ENCODE measurements around the gene ANO6.
"Not testable (repeated sequence)": the region's sequence is repeated elsewhere in the genome, so short reads cannot be mapped to it uniquely, and the experiment has no call there.

The ANO6 gene

DNA sequence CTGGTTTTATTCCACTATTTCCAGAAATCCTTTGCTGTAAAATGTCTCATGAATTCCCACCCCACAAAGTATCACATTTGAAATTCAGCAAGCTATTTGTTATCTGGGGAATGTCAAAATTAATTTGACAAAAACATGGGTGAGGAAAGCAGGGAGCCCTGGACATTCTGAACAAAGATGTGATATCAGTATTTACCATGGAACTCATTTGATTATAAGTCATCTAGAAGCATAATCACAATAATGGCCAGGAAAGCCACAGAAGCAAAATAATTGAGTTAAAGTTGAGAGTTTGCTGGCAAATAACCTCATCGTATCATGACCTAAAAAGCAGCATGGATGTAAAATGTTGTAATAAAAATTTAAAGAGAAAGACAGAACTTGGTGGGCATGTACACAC is 96.1 kb downstream of the ANO6 start:
- no peak for DNase-seq (ENCODE audit: low spot score)

DNA sequence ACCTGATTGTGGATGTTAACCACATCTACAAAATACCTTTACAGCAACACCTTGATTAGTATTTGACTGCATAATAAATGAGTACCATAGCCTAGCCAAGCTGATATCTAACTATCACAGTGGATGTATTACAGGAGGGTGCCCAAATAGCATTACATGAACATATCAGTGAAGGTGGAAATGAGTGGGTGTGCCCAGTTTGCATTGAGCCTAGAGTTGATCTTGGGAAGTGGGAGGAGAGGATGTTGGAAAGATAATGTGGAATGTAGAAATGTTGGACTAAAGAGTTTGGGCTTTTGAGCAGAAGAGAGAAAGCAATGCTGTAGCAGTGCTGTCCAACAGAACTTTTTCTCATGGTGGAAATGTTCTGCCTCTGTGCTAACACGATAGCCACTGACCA is 98.9 kb downstream of the ANO6 start:
- DNase-seq (ENCODE audit: low spot score) = no peak

DNA sequence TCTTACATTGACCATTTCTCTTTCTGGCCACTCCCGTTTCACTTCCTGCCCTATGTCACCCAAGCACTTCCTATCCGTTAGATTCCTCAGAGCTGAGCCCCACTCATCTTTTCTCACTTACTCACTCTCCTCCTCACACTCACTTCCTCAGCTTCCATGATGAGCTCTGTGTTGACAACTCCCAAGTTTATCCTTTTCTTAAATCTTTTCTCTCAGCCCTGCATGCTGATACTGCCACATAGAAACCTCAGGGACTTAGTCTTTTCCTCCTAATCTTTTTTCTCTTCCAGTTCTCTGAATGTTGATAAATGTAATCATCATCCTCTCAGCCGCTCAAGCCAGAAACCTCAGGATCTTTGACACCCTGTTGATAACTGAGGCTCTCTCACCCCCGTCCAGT is 99.6 kb downstream of the ANO6 start:
- no peak for DNase-seq (ENCODE audit: low spot score)

DNA sequence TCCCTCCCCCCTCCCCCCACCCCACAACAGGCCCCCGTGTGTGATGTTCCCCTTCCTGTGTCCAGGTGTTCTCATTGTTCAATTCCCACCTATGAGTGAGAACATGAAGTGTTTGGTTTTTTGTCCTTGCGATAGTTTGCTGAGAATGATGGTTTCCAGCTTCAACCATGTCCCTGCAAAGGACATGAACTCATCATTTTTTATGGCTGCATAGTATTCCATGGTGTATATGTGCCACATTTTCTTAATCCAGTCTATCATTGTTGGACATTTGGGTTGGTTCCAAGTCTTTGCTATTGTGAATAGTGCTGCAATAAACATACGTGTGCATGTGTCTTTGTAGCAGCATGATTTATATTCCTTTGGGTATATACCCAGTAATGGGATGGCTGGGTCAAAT is 101.4 kb downstream of the ANO6 start:
- DNase-seq (ENCODE audit: low spot score) = not testable (repeated sequence)

DNA sequence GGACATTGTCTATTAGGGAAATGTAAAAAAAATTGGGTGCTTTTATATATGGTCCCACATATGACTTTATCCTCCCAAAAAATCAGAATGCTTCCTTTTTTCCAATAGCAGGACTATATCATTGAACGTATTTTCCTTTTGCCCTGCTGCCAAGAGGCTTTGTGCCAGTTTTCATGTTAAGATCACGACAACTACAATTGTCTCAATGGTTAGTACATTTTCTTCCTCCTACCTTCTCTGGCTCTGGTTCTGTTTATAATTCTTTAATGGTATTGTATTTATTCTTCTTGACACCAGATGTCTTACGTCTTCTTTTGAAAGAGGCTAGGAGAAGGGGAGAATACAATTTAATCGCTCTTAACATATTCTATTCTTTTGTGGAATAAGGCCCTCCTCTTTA is 106.9 kb downstream of the ANO6 start:
- no peak for DNase-seq (ENCODE audit: low spot score)

DNA sequence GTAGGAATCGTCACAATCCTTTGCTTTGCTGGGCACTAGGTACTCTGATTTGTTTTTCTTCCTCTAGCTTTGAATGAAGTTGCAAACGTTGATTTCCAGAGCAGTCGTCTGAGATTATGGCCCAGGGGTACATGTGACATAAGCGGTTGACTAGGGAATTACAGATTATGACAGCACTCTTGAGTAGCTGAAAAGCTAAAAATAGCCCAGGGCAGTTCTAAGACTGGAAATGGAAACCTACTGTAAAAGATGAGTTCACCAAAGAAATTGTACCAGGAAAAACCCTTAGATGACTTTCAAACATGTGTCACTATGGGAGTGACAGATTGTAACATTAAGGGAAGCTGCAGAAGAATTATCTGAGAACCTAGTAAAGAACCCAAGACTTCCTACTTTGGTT is 108.5 kb downstream of the ANO6 start:
- no peak for DNase-seq (ENCODE audit: low spot score)

DNA sequence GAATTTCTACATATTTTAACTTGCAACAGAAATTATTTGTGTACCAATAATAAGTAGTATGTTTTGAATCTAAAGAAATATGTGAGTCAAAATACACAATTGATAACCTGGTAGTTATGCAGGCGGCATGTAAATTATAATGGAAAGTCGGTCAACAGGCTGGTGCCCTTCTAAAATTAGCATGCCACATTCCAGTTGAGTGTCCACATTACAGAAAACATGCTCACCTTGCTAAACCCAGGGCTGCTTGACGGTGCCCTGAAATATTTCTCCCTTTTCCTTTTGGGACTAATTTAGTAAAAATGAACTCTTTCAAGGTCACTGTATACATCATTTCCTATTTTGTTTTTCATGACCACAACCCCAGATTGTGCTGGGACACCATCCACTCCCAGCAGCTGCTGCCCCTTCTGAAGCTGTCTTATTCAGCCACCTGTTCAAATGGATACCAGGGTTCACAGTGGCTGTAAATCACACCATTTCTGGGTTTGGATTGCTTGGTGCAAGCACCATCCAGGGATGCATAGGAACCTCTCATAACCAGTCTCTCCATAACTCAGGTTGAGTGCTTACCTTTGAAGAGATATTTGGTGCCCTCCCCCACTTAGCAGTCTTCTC is 110.6 kb downstream of the ANO6 start:
- DNase-seq (ENCODE audit: low spot score) = no peak

DNA sequence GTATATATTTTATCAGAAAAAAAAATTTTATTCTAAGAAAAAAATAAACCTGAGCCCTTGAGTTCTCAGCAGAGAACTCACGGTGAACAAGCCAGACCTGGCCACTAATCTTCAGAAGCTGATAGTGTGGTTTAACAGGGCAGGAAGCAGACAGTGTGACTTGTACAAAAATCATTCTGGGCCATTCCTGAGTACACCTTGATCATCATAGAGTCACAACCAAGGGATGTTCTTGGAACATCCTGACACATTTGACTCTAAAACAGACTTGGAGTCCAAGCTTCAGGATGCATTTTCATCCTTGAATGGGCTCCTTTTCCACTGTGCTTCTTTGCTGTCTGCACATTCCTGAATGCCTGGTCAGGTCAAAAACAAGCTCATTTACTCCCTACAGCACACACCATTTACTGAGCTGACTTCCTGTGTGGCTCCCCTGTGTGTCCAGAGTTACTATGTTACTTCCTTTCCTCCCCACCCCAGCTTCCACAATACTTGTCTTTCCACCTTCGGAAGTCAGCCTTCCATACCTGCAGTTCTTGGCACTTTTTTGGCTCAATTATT is 112.0 kb downstream of the ANO6 start:
- no peak for DNase-seq (ENCODE audit: low spot score)

DNA sequence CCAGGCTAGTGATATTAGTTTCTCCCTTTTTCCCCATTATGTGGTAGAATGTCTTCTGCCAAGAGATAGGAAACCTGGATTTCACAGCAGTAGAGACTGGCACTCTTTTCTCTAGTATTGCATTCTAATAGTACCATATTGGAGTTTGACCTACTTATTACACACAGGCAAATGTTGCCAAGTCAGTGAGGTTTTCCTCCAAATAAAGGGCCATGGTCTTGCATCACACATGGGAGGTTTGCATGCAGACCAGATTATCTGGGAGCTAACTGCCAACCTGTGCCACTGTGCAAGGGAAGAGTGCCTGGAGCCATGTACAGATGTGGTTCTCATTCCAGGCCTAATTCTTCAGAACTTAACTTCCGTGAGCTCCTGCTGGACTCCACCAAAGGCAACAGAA is 113.3 kb downstream of the ANO6 start:
- DNase-seq (ENCODE audit: low spot score) = no peak

DNA sequence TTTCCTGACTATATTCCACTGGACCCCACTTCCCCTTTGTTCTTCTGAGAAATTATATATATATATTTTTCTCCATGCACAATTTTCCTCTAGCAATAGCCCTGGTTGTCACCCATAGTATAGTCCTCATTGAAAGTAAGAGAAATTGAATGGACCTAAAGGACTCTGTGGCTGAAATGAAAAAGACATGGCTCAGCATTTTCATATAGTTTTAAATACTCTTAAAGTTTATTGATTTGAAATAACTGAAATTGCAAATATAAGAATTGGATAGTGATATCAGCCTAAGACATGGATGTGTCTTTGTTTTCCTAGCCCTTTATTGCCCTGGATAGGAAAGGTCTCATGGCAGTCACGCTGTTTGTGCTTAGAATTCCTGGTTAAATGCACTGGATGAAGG is 113.8 kb downstream of the ANO6 start:
- DNase-seq (ENCODE audit: low spot score) = no peak

DNA sequence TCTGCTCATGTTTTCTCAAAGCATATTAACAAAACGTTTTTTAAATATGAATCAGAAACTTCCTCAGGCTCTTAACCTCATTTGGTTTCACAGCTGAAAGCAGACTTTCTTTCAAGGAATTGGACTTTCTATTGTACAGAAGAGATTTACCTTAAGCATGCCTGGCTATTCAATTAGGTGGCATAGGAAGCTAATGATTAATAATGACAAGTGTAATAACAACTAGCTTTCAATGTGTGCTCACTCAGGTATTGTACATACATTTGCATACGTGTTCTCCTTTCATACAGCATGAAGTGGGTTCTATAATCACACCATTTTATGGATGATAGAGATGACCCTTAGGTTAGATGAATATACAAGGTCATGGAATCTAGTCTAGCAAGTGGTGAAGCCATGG is 115.7 kb downstream of the ANO6 start:
- no peak for DNase-seq (ENCODE audit: low spot score)

DNA sequence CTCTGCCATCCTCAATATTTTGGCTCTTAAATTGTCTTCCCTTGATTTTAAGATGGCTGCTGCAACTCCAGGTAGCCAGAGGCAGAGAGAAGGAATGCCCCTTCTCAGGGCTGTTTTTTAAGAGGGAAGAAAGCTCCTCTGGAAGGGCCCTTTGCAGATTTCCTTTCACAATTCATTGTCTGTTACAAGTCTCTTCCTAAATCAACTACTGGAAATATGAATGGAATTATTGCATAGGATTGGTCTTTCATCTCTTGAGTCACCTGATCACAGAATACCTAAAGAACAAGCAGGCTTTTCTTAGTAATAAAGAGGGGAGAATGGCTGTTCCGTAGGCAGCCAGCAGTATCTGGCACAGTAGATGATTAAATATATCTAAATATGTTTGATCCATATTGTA is 118.5 kb downstream of the ANO6 start:
- no peak for DNase-seq (ENCODE audit: low spot score)

DNA sequence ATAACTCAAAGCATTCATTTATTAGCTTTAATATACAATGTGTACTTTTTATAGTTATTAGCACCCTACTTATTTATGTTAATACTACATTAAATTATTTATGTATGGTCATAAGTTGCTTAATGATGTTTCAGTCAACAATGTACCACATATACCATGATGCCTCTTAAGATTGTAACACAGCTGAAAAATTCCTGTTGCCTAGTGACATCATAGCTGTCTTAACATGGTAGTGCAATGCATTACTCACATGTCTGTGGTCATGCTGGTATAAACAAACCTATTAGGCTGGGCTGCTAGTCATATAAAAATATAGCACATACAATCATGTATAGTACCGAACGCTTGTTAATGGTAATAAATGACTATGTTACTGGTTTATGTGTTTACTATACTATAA is 120.4 kb downstream of the ANO6 start:
- no peak for DNase-seq (ENCODE audit: low spot score)

DNA sequence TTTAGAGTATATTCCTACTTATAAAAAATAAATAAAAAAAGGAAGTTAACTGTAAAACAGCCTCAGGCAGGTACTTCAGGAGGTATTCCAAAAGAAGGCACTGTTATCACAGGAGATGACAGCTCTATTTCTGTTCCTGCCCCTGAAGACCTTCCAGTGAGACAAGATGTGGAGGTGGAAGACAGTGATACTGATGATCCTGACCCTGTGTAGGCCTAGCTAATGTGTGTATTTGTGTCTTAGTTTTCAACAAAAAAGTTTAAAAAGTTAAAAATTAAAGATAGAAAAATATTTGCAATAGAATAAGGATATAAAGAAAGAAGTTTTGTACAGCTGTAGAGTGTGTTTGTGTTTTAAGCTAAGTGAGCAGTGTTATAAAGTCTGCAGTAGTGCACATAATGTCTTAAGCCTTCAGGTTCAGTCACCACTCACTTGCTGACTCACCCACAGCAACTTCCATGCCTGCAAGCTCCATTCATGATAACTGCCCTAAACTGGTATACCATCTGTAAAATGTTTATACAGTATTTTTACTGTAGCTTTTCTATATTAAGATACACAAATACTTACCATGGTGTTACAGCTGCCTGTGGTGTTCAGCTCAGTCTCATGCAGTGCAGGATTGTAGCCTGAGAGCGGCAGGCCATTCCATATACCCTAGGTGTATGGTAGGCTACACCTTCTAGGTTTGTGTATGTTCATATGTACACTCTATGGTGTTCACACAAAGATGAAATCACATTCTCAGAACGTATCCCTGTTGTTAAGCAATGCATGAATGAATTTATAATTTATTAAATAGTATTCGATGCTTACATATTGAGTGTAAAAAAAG is 121.1 kb downstream of the ANO6 start:
- no peak for DNase-seq (ENCODE audit: low spot score)

DNA sequence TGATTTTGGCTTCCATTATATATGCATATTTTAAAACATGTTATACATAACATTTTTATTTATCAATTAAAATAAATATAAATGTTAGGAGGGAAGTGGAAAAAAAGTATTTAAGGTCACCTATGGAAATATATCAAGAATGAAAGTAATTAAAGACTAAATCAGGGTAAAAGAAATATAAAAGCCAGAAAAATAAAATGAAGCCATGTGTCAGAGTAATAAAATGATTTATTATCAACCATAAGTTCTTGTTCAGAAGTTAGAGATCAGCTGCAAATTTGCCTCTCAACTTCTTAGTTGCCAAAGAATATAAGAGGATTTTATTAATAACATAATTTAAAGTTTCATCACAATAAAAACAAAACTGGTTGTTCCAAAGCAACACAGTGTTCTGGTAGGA is 121.9 kb downstream of the ANO6 start:
- DNase-seq (ENCODE audit: low spot score) = no peak

DNA sequence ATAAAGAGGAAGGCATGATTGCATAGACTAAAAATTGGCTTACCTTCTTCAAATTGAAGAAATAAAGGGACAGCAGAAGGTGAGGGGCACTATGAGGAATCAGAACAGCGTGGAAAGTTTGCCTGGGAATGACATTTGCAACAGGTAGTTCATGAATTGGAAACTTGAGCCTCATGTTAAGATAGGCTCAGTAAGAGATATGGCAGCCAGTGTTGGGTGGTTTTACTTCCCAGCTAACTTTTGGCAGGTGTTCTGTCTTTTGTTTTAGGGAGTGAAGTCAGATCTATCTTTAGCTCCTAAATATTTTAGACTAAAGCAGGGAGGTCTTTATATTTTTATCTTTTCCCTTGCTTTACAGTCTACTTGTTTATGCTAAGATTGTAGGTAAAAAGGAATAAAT is 122.4 kb downstream of the ANO6 start:
- no peak for DNase-seq (ENCODE audit: low spot score)

DNA sequence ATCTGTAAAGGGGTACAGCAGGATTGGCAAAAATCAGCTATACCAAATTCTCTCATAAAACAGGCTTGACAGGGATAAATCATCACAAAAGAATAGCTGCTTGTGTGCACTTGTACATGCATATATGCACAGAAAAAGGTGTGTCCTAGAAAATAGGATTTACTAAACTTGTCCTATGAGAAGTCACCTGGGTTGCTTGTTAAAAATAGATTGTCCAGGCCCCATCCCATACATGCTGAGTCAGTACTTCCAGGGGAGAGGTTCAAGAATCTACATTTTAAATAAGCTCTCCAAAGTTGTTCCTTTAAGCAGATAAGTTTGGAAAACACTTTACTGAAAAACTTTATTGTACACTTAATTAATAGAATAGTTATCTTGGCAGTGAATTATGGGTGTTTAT is 123.1 kb downstream of the ANO6 start:
- no peak for DNase-seq (ENCODE audit: low spot score)

DNA sequence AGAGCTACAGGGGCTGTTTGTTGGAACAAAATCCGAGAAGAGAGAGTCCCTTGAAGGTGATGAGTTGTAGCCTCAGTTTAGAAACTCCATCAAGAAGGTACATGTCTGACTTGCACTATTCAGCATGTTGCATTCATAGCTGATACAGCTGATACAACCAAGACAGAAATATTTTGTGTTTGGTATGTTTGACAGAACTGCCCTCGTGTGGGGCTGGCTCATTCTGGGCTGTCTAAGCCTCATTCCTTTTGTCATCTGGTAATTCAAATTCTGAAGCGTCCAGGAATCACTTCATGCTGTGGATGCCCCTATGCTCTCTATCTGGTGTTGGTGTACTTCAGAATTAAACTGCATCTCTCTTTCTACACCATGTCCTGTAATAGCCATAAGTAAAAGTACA is 126.3 kb downstream of the ANO6 start:
- no peak for DNase-seq (ENCODE audit: low spot score)

DNA sequence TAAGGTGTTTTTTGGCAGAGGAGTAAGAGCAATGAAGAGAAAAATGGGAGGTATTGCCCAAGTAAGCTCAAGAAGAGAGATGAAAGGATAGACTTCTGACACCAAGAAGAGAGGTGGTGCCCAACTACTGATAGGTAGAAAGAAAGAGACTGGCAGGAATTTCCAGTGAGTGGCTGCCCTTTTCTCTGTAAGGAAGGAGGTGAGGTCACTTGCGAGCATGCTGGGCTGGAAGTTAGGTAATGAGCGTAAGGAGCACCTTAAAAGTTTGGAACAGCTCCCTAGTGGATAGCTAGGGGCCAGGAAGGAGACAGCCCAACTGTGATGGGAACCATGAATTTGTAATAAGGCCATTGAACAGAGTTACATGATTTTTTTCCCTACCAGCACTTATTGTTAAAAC is 127.0 kb downstream of the ANO6 start:
- DNase-seq (ENCODE audit: low spot score) = no peak

DNA sequence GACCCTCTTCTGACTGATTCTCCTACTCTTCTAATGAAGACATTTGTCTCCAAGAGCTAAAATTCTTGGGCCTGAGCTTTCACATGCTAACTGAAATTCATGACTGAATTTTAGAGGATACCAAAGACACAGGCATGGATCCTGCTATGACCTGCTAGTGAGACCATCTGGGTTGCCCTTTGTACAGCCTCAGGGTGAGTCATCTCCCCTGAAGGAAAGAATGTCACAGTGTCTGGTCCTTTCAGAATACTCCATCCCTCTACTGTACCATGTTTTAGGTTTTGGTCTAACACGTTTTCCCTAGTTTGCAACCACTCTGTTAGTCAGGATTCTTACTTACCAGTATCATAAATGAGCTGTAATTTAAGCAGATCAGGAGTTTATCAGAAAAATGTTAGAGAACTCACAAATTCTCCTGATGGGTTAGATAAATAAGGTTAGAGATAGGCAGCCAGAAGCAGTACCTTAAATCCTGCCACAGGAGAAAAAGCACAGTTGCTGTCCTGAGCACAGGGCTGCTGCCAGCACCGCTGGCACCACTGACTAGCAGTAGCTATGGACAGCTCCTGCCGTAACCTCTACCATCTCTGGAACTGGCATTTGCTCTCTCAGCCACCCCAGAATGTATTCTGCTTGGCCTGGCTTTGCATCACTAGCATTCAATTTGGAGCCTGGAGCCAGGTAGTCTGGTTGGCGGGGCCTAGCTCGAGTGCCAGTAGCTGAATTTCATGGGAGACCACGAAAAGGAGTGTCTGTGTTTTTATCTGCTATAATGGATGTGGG is 127.6 kb downstream of the ANO6 start:
- no peak for DNase-seq (ENCODE audit: low spot score)

DNA sequence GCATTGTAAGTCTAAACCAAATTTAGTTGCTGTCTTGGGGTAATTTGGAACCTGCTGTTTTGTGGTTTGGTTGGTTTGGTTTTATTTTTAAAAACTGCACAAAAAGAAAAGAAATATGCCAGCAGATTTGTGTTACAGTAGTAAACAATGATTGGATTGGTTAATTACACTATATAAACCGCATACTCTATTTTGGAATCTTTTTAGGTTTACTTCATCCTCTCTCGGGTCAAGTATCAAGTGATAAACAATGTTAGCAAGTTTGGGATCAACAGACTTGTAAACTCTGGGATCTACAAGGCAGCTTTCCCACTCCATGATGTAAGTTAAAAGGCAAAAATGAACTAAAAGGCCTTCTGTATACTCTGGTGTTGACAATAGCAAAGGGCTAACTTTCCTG is 132.4 kb downstream of the ANO6 start:
- DNase-seq (ENCODE audit: low spot score) = no peak

DNA sequence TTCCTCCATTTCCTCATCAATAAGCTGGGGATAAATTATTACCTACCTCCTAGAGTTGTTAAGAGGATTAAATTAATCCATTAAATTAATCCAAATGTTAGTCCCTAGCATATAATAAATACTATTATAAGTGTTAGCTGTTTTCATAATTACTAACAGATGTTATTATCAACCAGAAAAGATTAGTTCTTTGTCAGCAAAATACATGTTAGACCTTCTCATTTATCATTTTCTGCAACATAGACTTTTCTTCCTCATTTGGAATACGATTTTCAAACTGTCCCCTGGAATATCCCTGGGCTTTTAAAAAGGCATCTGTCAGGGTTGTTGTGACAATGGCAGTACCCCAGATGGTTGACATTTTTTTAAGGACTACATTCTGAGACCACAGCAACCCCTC is 133.1 kb downstream of the ANO6 start:
- no peak for DNase-seq (ENCODE audit: low spot score)

DNA sequence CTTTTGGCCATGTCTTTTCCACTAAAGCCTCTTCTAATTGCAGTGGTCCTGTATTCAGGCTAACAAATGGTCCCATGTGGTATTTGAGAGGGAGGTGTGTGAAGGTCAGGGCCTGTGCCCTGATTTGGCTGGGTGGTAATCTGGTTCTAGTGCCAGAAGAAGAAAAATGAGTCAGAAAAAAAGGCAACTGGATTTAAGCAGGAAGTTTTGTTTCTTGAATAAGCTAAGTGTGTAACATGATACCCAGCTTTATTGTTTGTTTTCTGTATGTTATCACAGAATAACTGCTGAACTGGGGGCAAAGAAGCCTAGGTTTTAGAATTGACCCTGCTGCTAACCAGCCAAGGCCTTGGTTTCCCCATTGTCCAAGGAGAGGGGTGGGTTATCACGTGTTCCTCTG is 134.0 kb downstream of the ANO6 start:
- no peak for DNase-seq (ENCODE audit: low spot score)

Measured in HuH-7 (cell line).